ENCODE results near the gene IL34.

GRCh38 chr16:70659953-70660671 lies 13.8 kb downstream of the IL34 start:
- TF ChIP-seq, protein P1, sequence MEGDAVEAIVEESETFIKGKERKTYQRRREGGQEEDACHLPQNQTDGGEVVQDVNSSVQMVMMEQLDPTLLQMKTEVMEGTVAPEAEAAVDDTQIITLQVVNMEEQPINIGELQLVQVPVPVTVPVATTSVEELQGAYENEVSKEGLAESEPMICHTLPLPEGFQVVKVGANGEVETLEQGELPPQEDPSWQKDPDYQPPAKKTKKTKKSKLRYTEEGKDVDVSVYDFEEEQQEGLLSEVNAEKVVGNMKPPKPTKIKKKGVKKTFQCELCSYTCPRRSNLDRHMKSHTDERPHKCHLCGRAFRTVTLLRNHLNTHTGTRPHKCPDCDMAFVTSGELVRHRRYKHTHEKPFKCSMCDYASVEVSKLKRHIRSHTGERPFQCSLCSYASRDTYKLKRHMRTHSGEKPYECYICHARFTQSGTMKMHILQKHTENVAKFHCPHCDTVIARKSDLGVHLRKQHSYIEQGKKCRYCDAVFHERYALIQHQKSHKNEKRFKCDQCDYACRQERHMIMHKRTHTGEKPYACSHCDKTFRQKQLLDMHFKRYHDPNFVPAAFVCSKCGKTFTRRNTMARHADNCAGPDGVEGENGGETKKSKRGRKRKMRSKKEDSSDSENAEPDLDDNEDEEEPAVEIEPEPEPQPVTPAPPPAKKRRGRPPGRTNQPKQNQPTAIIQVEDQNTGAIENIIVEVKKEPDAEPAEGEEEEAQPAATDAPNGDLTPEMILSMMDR (IDR thresholded peaks at IDR 0.05; ENCODE audit: low read depth, low read length, missing input control), result no peak
- no peak for TF ChIP-seq YY1 (IDR thresholded peaks at IDR 0.05)
- no peak for TF ChIP-seq RXRA (IDR thresholded peaks at IDR 0.05)
- TF ChIP-seq SP1 (IDR thresholded peaks at IDR 0.05), result no peak
- no peak for TF ChIP-seq EGR1 (IDR thresholded peaks at IDR 0.05; ENCODE audit: low read depth in 2 of 2)
- TF ChIP-seq, protein P2, sequence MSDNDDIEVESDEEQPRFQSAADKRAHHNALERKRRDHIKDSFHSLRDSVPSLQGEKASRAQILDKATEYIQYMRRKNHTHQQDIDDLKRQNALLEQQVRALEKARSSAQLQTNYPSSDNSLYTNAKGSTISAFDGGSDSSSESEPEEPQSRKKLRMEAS (IDR thresholded peaks at IDR 0.05), result no peak
